B cell (primary cell): ENCODE data around the gene CLASP1.

ENCODE experiments used
- CTCF ChIP-seq: fragments of 200-600 bp; IDR thresholded peaks from one replicate; pipeline ENCODE4 v1.8.0; 2022; ENCODE audit warnings: antibody characterized with exemption, mild to moderate bottlenecking
- EZH2 ChIP-seq: IDR thresholded peaks from 2 replicates; pipeline ENCODE4 v1.6.1; 2012; ENCODE audit warnings: borderline replicate concordance, low read depth, mild to moderate bottlenecking, moderate library complexity, low read length; ENCODE audit not compliant: insufficient read depth, poor library complexity, severe bottlenecking

DNA sequence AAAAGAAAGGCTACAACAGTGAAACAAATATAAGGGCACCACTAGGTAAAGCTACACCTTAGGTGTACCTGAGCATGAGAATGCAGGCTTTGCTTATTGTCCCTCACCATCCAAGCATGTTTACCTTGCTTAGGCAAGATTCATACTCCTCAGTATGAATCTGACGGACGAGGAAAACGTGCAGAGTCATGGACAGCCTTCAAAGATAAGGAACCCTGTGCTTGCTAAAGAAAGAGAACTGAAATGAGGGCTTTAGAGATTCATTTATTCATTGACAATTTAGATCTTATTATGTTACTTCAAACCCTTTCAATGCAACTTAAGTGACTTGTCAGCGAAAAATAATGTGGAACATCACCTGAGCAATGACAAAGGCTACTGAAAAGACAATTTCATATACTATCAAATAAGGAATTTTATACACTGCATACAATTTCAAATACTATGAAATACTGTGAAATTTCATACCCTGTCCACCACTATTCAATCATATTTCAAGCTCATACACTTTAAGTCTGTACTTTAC, 21.7 kb downstream of the CLASP1 start:
- TF ChIP-seq CTCF (no peak), EZH2 (no peak)
